T-helper 2 cell treated with Interferon-gamma antibody and Interleukin-4, amounts not matched to agents 100 ng/mL and 5 ng/mL, for 36 hours (primary cell): ENCODE measurements around the gene CCL4L2. TPM values are rescaled to one million over a fixed set of nuclear protein-coding genes. Genes with fewer than 3 reads are reported as not detected.
"Not testable (repeated sequence)": the region's sequence is repeated elsewhere in the genome, so short reads cannot be mapped to it uniquely, and the experiment has no call there.

Experiments used
- intact Hi-C: fragments of 100-400 bp; cut with micrococcal nuclease; formaldehyde crosslinking; loops from one replicate; pipeline ENCODE4 v1.15.1; 2023
- total RNA-seq: library from RNA; stranded (reverse); gene quantifications from 2 replicates; pipeline ENCODE4 v1.2.3, GENCODE V29; 2022

Gene CCL4L2
- total RNA-seq, 1 donor from 2014 or later: 0.75 TPM

- intact Hi-C loops: loop anchor here (10.0 kb wide), 1 partner anchor 50 kb away; no protein-coding TSS in a partner anchor
These were observed 15.9 kb upstream of the CCL4L2 start for GRCh38 chr17:36194832-36195433.

GRCh38 chr17:36195434-36196130 is 15.3 kb upstream of the CCL4L2 start:
- intact Hi-C loops: loop anchor here (10.0 kb wide), 1 partner anchor 51 kb away; no protein-coding TSS in a partner anchor

- intact Hi-C loops: loop anchor here (10.0 kb wide), 1 partner anchor 51 kb away; no protein-coding TSS in a partner anchor
These were observed 14.8 kb upstream of the CCL4L2 start for GRCh38 chr17:36196131-36196486.

- intact Hi-C loops: loop anchor here (10.0 kb wide), 1 partner anchor 53 kb away; no protein-coding TSS in a partner anchor
These were observed 13.5 kb upstream of the CCL4L2 start for GRCh38 chr17:36197387-36197703.

- intact Hi-C loops: loop anchor here (10.0 kb wide), 1 partner anchor 54 kb away; no protein-coding TSS in a partner anchor
These were observed 11.9 kb upstream of the CCL4L2 start for GRCh38 chr17:36198831-36199465.

- intact Hi-C loops: not testable (repeated sequence)
These were observed 9.8 kb upstream of the CCL4L2 start for GRCh38 chr17:36201102-36201501.

GRCh38 chr17:36201506-36201905 is 9.4 kb upstream of the CCL4L2 start:
- intact Hi-C loops: not testable (repeated sequence)

- intact Hi-C loops: no loop called here
These were observed 7.5 kb upstream of the CCL4L2 start for GRCh38 chr17:36203335-36203734.

GRCh38 chr17:36204724-36205500 is 6.0 kb upstream of the CCL4L2 start:
- intact Hi-C loops: no loop called here

GRCh38 chr17:36205637-36206485 is 5.0 kb upstream of the CCL4L2 start:
- intact Hi-C loops: no loop called here

- intact Hi-C loops: not testable (repeated sequence)
These were observed 4.4 kb upstream of the CCL4L2 start for GRCh38 chr17:36206486-36206821.

- intact Hi-C loops: not testable (repeated sequence)
These were observed 3.5 kb upstream of the CCL4L2 start for GRCh38 chr17:36207383-36207782.

- intact Hi-C loops: no loop called here
These were observed 1.3 kb upstream of the CCL4L2 start for GRCh38 chr17:36209575-36209974.

GRCh38 chr17:36211484-36212271 is 815 bp downstream of the CCL4L2 start:
- intact Hi-C loops: not testable (repeated sequence)

GRCh38 chr17:36212272-36212605 is 1.4 kb downstream of the CCL4L2 start:
- intact Hi-C loops: no loop called here

- intact Hi-C loops: no loop called here
These were observed 2.1 kb downstream of the CCL4L2 start for GRCh38 chr17:36212966-36213365.

- intact Hi-C loops: no loop called here
These were observed 2.8 kb downstream of the CCL4L2 start for GRCh38 chr17:36213695-36214094.

- intact Hi-C loops: no loop called here
These were observed 4.1 kb downstream of the CCL4L2 start for GRCh38 chr17:36214918-36215317.

GRCh38 chr17:36215406-36216308 is 4.8 kb downstream of the CCL4L2 start:
- intact Hi-C loops: not testable (repeated sequence)
